ENCODE data around the gene MYLIP. TPM values are rescaled to one million over a fixed set of nuclear protein-coding genes. Genes with fewer than 3 reads are reported as not detected.

The MYLIP gene
- total and polyA plus RNA-seq, 2 of the 13 experiments (the other 11 are each of a cell fraction or from before 2014, with no cell fraction given) = 3.4 to 10.8 TPM

- TF ChIP-seq, protein P1, sequence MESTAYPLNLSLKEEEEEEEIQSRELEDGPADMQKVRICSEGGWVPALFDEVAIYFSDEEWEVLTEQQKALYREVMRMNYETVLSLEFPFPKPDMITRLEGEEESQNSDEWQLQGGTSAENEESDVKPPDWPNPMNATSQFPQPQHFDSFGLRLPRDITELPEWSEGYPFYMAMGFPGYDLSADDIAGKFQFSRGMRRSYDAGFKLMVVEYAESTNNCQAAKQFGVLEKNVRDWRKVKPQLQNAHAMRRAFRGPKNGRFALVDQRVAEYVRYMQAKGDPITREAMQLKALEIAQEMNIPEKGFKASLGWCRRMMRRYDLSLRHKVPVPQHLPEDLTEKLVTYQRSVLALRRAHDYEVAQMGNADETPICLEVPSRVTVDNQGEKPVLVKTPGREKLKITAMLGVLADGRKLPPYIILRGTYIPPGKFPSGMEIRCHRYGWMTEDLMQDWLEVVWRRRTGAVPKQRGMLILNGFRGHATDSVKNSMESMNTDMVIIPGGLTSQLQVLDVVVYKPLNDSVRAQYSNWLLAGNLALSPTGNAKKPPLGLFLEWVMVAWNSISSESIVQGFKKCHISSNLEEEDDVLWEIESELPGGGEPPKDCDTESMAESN (CRISPR knock-in tag; conservative IDR thresholded peaks at IDR 0.05) = no peak
- TF ChIP-seq NFYC (CRISPR knock-in tag; IDR thresholded peaks at IDR 0.05) = no peak
- TF ChIP-seq WIZ (CRISPR knock-in tag; IDR thresholded peaks at IDR 0.05) = no peak
- no peak for TF ChIP-seq ATF1 (CRISPR knock-in tag; IDR thresholded peaks at IDR 0.05)
- no peak for TF ChIP-seq ZNF20 (CRISPR knock-in tag; IDR thresholded peaks at IDR 0.05)
- TF ChIP-seq CHD2 (IDR thresholded peaks at IDR 0.05; ENCODE audit: low read depth, low read length) = no peak
- TF ChIP-seq ZNF414 (CRISPR knock-in tag; IDR thresholded peaks at IDR 0.05) = no peak
- no peak for TF ChIP-seq ZSCAN25 (CRISPR knock-in tag; IDR thresholded peaks at IDR 0.05)
These were observed 55.7 kb downstream of the MYLIP start (continued) for GRCh38 chr6:16184551-16184950.

GRCh38 chr6:16187176-16187575 is 58.3 kb downstream of the MYLIP start:
- Histone ChIP-seq H3K4me1 (ENCODE audit: insufficient read depth, low read length) (peaks cover 19% of the 10 kb centered on the region), H3K4me2 (ENCODE audit: low read depth, low read length) (no peak overlapping the region), H3K9me3 (ENCODE audit: low read length) (no peaks in the 10 kb centered on the region), H3K36me3 (replicated peaks in 1 of 2; ENCODE audit: control insufficient read depth in 1 of 2, insufficient read depth in 2 of 2, low read length in 2 of 2) (no peaks in the 10 kb centered on the region), H3K4me3 (replicated peaks in 1 of 3; ENCODE audit: insufficient read depth in 1 of 3, low read depth in 2 of 3, low read length in 3 of 3) (no peak overlapping the region), H3K27ac (ENCODE audit: extremely low read length, insufficient read depth, low read length) (no peak overlapping the region), H3K79me2 (ENCODE audit: insufficient read depth, low read length) (no peaks in the 10 kb centered on the region), H3K27me3 (ENCODE audit: control insufficient read depth in 1 of 2, insufficient read depth in 2 of 2, low read length in 2 of 2) (no peaks in the 10 kb centered on the region), H3K9ac (ENCODE audit: insufficient read depth, low read depth, low read length) (no peak overlapping the region), H4K20me1 (ENCODE audit: insufficient read depth, low read length) (no peaks in the 10 kb centered on the region), H2AFZ (ENCODE audit: low read length) (no peak overlapping the region)
- ChIA-PET CTCF (ENCODE audit: low intra/inter-chr PET ratio, low total read pairs) (no interaction called here), POLR2A (no interaction called here)
- BruUV-seq (replicated peaks) = no TSS peak
- in situ Hi-C loops (cut with HindIII; ENCODE audit: extremely low pct_ligation_motif_present, low pct_unique_long_range_greater_than_20kb) (loop anchor here (5.0 kb wide), 1 partner anchor 495 kb away; no protein-coding TSS in a partner anchor), intact Hi-C loops (cut with micrococcal nuclease; ENCODE audit: unreplicated experiment) (no loop called here)
- DNase-seq (ENCODE audit: low spot score) (peak; percentile 23), FAIRE-seq (peak; percentile 32), ATAC-seq (peak; percentile 38; the same call in 1 of the 3 replicates)
- 28% methylated on average over 2 of the region's 2 CpGs for WGBS (ENCODE audit: low lambda C conversion rate)
- TF ChIP-seq HNF4A (CRISPR knock-in tag; IDR thresholded peaks at IDR 0.05) = peak; percentile 45; the same call in 1 of the 2 replicates
- TF ChIP-seq ATF3 (CRISPR knock-in tag; IDR thresholded peaks at IDR 0.05) = no peak
- peak; percentile 19; the same call in 1 of the 2 replicates for TF ChIP-seq ARID5B (CRISPR knock-in tag; IDR thresholded peaks at IDR 0.05)
- TF ChIP-seq HMG20A (CRISPR knock-in tag; IDR thresholded peaks at IDR 0.05; ENCODE audit: borderline replicate concordance) = peak; percentile 55; the same call in 1 of the 2 replicates
- no peak for TF ChIP-seq SCMH1 (CRISPR knock-in tag; IDR thresholded peaks at IDR 0.05; ENCODE audit: borderline replicate concordance)
- TF ChIP-seq MAZ (IDR thresholded peaks at IDR 0.05; ENCODE audit: borderline replicate concordance, low read depth, low read length) = no peak
- no peak for TF ChIP-seq MAZ (CRISPR knock-in tag; IDR thresholded peaks at IDR 0.05; ENCODE audit: low read depth)
- no peak for TF ChIP-seq ZNF878 (CRISPR knock-in tag; IDR thresholded peaks at IDR 0.05)
- TF ChIP-seq SMAD3 (CRISPR knock-in tag; IDR thresholded peaks at IDR 0.05) = no peak
- TF ChIP-seq GATAD2A (CRISPR knock-in tag; IDR thresholded peaks at IDR 0.05) = peak; percentile 44; the same call in 1 of the 2 replicates
